GM12872 (cell line): ENCODE results near the gene ANKS1B.

ENCODE experiments used
- CTCF ChIP-seq: IDR thresholded peaks from 3 replicates; pipeline ENCODE4 v1.5.1; 2011; ENCODE audit warnings: low read depth, mild to moderate bottlenecking, low read length, moderate library complexity; ENCODE audit not compliant: insufficient read depth

ANKS1B gene

GRCh38 chr12:99224237-99224636, 760.5 kb downstream of the ANKS1B start:
- TF ChIP-seq CTCF = no peak

DNA sequence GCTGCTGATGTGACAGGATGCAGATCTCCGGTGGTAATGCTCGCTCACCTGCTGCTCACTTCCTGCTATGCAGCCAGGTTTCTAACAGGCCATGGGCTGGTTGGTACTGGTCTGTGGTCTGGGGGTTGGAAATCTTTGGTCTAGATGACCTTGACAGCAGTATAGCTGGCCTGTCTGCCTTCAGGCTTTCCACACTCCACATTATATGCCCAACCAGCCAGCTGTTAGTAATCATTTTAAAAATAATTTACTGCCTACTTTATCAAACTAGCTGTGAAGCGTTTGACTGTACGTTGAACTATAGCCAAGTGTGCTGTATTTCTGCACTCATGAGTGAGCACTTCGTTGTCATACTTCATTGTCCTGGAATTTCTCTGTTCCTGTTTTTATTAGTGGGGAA, 761.2 kb downstream of the ANKS1B start:
- no peak for TF ChIP-seq CTCF

DNA sequence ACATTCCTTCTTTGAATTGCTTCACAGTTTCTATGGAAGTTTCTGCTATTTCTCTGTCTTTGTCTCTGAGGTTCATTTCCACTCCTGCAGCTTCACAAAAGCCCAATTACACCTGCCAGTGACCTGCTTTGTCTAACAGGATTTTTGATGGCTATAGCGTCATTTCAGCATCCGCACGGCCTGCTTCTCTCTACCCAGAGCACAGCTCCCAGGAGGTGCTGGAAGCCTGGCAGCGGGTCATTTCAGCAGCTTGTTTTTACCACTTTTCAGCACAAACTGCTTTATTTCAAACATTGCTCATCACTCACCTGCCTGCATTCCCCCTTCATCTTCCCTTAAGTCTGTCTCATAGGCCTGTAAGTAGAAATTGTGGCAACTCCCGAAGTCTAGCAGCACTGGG, 771.7 kb downstream of the ANKS1B start:
- TF ChIP-seq CTCF = no peak

DNA sequence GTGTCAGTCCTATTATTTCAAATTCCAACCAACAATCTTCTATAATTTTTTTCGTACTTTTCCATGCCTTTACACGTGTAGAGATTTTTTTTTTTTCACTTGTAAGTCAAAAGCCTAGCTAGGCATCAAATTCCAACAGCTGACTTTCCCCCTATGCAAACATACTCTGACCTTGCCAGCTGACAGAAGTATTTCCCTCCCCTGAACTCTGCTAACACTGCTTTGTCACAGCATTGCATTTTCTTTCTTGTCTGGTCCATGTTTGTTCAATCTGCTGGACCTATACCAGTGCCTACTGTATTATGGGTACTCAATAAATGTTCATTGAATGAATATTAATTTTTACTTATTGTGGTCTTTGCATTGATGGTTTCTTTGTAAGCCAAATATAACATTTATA, 772.5 kb downstream of the ANKS1B start:
- TF ChIP-seq CTCF = no peak

GRCh38 chr12:99205111-99205510, 779.6 kb downstream of the ANKS1B start:
- TF ChIP-seq CTCF = no peak

GRCh38 chr12:99201906-99202645, 782.7 kb downstream of the ANKS1B start:
- TF ChIP-seq CTCF = no peak

DNA sequence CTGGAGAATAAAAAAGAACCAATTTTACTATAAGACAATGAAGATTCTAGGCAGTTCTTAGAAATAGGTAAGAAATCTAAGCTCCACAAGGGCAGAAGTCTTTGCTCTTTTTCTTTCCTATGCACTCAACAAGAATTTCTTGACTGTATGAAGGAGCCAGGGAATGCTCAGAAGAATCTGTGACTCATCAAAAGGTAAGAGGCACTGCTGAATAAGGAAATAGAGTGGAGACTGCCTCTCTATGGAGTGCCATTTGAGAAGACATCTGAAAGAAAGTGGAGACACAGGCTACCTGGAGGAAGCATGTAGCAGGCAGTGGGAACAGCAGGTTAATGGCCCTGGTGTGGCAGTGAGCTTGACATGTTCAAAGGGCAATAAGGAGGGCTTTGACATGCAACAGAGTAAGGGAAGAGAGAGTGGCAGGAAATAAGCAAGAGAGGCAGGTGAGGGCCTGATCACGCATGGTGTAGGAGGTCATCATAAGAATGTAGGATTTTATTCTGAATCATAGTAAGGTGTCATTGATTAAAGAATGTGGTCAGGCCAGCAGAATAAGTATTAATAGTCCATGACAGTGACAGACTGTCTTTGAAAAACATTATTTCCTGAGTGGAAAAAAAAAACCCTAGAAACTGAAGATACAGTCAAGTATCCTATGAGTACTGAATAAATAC, 783.9 kb downstream of the ANKS1B start:
- TF ChIP-seq CTCF = no peak
